Stimulated activated CD4-positive, alpha-beta T cell treated with anti-CD3 and anti-CD28 coated beads, Interleukin-12 subunit alpha, Interleukin-12 subunit beta, amount 100 ng/mL, for 48 hours (primary cell): Measurements from ENCODE around the gene TRIM15.
"Not testable (repeated sequence)": the region's sequence is repeated elsewhere in the genome, so short reads cannot be mapped to it uniquely, and the experiment has no call there.

Experiments used
- DNase-seq, 3 donors: peaks; one replicate each; pipeline ENCODE4 v3.0.0-alpha.2; 2020; ENCODE audit warnings: low read depth in 2 of 3, low spot score in 1 of 3

TRIM15 gene

DNA sequence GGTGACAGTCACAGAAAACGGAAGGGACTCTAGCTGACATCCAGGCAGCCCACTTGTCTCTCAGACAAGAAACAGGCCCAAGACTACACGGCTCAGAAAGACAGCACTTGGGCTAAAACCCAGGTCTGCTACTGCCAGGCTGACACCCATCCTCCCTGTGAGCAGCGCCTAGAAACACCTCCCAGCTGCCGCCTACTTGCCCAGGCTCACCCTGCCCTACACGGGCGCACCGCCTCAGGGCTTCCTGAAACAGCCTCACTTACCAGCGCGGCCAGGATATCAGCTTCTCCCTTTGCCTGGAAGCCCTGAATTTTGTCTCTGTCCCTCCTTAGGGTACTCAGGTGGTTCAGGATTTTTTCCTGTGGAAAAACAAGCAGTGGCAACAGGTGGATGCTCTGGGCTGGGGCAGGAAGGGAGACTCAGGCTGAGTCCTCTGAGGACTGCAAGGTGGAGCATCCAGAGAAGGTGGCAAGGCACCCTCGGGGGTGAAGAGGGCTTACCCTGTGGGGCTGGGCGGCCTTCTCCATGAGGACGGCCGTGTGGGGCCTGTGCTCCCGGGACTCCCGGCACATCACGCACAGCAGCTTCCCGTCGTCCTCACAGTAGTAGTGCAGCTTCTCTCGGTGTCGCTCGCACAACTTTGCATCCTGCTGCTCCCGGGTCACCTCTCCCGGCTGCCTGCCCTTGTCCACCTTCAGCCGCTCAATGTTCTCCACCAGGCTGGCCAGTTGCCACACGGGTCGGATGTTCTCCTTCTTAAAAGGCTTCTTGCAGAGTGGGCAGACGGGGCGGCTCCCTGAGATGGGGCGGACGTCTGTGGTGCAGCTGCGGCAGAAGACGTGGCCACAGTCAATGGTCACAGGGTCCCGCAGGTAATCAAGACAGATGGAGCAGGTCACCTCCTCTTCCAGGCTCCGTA lies 35.1 kb downstream of the TRIM15 start:
- DNase-seq: no peak

DNA sequence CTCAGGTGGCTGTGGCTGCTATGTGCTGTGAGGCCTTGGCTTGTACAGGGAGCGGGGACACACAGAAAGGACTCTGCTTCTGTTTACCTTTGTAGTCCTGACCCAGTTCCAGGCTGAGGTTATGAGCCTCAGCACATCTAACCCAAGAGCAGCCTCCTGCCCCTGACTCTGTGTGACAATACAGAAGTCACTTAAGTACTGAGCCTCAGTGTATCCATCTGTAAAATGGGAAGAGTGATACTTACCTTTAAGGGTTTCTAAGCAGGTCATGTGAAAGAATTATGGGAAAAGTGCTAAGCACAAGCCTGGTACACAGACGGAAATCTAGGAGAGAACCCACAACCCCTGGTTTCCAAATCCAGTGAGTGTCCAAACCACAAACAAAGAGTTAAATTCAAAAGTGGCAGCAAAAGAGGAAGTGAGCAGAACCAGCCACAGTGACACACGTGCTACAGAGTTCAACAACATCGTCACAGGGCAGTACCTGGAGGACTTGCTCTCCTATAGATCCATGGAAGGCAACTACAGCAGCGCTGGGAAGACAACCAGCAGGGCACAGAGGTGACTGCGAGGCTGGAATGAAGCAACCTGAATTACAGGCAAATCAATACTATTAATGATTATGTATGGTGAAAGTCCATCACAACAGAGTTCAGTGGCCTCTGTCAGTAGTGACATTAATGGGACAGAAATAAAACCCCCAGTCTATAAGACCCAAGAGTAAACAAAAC lies 37.4 kb downstream of the TRIM15 start:
- DNase-seq: no peak

DNA sequence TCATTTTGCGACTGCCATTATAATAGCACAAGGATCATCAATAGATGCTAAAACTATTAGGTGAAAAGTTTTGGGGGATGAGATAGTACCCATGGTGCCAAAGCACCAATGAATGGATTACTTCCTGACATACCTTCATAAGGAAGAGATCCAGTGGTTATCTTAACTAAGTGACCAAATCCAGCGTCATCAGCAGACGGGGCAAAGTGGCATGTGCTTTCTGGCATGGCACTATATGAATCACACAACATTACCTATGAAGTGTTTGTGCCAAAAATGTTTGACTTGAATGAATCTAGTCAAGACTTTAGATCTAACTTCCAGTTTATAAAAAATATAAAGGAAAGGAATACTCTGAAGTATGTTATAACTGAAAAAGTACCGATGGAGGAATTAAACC lies 39.0 kb downstream of the TRIM15 start:
- no peak for DNase-seq

DNA sequence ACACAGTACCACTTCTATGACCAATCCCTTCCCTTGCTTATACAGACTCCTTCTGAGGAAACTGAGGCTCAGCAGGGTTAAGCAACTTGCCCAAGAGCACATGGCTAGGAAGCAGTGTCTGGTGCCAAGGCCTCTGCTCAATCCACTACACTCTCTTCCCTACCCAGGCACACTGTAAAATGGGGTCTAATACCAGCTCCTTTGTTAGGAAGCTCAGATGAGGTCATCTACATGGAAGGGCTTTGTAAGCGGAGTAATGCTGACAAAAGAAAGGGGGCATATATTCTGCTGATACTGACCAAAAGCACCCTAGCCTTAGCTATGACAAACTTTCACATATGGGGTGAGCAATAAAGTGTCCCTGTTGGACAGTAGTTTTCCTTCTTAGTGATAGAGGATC lies 40.8 kb downstream of the TRIM15 start:
- DNase-seq: no peak

DNA sequence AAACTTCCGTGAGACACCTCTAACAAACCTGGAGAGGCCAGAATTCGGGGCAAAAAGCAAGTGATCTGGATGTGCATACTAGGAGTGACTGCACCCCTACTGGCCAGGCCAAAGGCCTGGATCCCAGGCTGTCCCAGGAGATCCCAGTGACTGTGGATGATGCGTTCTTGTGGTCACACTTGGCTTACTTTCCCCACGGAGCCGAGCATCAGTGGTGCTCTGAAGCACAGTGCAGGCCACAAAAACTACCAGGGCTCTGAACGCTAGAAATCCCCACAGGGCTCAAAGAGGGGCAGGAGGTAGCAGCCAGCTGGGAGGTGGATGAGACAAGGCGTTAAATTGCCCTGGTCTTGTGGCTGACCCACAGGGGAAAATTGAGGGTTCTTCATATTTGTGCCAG lies 42.8 kb downstream of the TRIM15 start:
- DNase-seq: no peak

DNA sequence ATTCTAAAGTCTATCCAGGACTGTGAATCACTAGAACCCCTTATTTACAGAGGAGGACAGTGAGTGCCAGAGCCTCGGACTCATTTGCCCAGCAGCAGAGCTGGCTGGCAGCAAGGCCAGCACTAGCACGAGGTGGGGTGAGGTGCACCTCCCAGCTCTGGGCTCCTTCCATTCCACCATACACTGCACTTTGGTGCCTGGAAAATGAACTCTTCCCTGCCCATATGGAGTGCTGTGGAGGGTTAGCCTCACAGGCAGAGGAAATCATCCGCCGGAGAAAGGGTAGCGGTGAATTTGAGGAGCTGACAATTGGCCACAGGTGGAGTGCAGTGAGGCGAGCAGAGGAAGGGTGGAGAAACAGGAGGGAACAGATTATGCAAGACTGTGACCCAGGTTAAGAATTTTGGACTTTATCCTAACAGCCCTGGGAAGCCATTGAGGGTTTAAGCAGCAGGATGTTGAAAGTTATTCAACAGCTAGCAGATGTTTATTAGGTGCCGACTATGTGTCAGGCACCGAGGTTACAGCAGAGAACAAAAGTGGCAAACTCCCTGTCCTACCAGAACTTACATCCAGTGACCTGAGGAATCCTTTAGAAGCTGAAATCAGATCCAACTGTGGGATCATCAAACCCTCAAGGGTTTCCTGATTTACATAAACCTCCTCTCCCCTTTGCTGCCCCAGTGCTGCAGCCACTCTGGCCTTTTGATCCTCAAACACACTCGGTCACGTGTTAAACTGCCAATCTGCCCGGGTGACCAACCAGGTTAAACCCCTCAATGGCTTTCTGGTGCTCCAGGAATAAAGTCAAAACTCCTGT lies 43.7 kb downstream of the TRIM15 start:
- no peak for DNase-seq

DNA sequence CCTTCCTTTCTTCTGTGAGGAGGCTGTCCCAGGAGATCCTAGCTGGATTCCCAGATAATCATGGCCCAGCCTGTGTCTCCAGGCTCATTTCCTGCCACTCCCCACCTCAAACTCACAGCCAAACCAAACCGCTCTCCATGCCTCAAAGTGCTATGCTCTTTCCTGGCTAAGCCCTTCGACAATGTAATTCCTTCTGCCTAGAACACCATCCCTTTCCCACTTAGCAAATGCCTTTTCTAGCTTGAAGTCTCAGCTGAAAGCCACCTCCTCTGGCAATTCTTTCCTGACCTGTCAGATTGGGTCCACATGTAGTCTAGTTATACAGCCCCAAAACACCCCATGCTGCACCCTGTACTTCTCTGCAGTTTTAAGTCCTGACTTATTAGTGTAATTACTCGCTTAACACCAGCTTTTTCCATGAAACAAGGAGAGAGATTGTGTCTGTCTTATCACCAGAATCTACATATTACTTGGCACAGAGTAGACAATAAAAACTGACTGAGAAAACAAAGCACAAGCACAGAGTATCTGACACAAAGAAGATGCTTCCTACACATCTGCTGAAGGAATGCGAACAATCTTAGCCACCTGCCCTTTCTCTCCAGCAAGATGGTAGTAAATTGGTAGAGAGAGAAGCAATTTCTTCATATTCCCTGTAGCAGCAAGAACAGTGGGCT lies 44.4 kb downstream of the TRIM15 start:
- DNase-seq: no peak

DNA sequence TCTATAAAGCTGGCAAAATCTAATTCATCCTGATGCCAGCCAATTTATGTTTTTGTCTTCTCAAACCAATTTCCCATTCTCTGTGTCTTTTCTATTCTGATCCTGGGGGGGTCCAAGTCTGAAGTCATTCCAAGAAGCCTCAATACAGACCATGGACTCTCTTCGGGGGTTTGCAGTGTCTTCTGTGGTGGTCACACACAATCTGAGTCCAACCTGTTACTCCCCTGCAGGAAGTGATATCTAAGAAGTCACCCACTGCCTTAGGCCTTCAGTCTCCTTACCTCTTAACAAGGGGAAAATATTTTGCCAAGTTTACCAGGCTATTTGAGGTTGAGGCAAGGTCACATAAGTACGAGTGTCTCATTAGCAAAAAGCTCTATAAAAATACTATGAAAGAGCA lies 48.0 kb downstream of the TRIM15 start:
- no peak for DNase-seq

DNA sequence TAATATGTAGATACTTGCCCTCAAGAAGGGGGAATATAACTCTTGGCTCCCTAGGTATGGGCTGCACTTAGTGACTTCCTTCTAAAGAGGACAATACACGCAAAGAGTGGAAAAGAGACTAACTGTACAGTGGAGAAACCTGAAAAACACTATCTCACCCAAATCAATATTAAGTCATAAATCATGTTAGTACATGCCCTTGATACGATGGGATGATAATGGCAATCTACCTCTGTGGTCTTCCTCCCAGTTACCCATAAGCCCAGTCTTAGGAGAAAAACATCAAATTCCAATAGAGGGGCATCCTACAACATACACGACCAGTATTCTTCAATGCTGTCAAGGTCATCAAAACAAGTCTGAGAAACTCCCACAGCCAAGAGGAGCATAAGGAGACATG lies 48.6 kb downstream of the TRIM15 start:
- DNase-seq: no peak

DNA sequence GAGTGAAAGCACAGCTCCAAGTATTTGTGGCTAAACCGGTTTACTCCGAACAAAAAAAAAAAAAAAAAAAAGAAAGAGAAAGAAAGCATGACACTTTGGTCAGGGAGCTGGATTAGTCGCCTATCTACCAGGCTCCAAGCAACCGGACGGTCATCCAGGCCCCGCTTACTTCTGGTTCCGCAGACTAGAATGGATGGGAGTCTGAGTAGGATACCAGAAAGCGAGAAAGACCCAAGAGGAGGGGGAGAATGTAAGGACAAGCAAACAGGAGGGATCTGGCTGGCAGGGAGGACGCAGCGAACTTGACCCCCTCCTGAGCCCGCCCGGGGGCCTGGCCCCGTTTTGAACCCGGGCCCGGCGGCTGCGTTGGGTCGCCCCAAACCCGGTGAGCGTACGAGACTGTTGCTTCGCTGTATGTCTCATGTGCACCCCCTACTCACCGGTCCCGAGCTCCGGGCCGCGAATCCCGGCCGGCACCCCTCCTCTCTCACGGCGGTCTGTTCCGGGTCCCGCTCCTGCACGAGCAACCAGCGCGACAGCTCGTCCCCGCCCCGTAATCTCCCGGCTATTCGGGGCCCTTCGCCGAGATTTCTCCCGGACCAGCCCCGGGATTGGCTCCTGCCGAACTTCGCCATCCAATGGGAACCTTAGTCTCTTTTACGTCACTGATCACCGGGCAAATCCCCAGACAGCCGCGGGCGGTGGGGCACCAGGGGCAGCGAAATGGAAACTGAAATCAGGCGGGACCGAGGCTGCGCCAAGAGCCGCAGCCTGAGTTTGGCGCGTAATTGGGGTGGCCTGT lies 49.7 kb downstream of the TRIM15 start, which contains the start of gene TRIM26:
TRIM26 (minus strand) TSS at position 542 of the 802 bp plus-strand sequence. CDS start 14,303 bp downstream, outside the sequence.
- peak; percentile 93 to 98 (median 96) for DNase-seq

DNA sequence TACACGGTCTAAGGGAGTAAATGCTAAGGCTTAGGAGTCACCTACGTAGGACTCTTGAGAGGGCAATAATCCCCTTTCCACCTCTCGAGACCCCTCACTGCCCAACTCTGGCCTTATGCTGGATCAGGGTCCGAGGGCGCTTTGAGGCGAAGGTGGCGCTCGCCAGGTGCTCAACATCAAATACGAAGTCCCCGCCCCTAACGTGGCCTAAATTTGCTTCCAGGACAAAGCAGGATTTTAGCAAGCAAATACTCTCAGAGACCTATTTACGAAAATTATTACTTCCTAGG lies 50.3 kb downstream of the TRIM15 start:
- DNase-seq: no peak

DNA sequence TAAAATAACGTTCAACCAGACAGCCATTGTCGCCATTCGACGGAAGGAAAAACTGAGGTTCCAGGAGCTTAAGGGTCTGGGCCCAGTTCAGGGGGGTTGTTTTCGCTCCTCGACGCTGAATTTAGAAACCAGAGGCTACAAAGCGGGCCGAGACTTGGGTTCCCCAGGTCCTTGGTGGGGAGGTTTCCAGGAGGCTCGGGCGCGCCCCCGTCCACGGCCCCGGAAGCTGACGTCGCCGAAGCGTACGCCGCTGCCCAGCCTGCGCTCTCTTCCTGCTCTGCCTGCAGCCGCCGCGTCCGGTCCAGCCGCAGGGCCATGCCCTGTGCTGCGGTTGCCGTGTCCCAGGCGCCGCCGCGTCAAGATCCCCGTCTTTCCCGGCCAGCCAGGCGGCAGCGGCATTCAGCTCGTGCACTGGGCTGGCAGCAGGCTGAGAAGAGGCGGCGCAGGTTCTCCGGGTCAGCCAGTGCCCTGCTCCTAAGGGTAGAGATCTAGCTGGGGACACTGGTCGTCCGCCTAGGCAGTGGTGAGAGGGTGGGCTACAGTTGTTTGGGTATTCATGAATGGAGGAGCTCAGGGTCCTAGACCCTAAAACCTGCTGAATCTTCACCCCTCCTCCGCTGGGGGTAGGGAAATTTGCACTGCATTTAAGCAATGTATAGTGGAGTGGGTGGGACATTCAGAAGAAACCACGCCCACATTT lies 50.8 kb downstream of the TRIM15 start:
- DNase-seq: peak; percentile 42 to 70 (median 52)

DNA sequence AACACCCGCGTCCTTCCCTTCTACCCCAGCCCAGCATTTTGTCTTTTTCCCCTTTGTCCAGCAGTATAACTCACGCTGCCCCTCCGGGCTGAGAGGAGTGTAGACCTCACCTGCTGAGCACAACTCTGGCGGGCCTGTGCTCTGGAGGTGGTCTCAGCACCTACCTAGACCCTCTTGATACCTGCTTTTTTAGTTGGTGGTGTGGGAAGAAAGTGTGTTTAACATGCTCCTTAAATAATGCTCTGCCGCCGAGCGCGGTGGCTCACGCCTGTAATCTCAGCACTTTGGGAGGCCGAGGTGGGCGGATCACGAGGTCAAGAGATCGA lies 51.3 kb downstream of the TRIM15 start:
- no peak for DNase-seq

DNA sequence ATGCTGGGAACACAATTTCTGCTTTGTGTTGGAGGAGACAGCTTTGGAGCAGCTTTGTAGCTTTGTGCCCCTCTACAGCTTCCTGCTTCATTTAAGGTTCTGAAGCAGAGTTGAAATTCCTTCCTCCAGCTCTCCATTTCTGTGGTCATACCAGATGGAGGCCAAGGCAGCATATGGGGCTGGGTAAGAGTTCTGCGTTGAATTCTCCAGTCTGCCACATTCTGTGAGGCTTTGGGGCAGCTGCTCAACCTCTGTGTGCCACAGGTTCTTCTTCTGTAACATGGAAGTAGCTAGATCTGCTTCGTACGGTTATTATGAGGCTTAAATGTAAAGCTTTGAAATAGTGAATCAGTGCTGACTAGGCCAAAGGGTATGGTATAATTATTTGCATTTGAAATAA lies 52.8 kb downstream of the TRIM15 start:
- no peak for DNase-seq

DNA sequence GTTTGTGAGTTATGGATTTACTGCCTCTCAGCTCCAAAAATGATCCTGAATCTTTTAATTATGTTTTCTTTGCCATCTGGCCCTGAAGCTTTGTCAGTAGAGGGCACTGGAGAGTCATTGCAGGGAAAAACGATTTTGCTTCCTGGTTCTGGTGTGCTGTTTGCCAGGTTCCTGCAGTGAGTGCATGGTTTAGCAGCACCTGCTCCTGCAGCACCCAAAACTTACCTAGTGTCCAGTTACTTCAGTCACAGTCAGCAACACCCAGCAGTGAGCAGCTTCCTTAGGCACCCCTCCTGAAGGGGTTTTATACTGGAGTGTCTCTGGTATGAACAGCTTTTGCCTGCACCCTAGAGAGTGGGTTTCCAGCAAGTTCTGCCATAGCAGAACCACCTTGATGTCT lies 55.9 kb downstream of the TRIM15 start:
- DNase-seq: peak in 2 of 3 donors; percentile 25 to 69

DNA sequence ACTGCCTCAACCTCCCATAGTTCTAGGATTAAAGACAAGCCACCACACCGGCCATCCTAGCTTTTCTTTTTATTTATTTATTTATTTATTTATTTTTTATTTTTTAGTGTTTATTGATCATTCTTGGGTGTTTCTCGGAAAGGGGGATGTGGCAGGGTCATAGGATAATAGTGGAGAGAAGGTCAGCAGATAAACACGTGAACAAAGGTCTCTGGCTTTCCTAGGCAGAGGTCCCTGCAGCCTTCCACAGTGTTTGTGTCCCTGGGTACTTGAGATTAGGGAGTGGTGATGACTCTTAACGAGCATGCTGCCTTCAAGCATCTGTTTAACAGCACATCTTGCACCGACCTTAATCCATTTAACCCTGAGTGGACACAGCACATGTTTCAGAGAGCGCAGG lies 58.0 kb downstream of the TRIM15 start:
- DNase-seq: not testable (repeated sequence)

DNA sequence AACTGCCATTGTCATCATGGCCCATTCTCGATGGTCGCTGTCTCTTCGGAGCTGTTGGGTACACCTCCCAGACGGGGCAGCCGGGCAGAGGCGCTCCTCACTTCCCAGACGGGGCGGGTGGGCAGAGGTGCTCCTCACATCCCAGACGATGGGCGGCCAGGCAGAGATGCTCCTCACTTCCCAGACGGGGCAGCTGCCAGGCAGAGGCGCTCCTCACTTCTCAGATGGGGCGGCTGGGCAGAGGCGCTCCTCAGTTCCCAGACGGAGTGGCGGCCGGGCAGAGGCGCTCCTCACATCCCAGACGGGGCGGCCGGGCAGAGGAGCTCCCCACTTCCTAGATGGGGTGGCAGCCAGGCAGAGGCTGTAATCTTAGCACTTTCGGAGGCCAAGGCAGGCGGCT lies 58.6 kb downstream of the TRIM15 start:
- DNase-seq: not testable (repeated sequence)
